GM20000 (cell line): Measurements from ENCODE around the gene GOLGA6A.
A peak's percentile ranks its signal among the peaks of the same experiment; 100 is the strongest.

Source experiments
- DNase-seq: peaks from one replicate; pipeline ENCODE4 v3.0.0; 2012; ENCODE audit warnings: low spot score
- TF ChIP-seq, protein P1 (sequence below): IDR thresholded peaks from 2 replicates; pipeline ENCODE4 v1.5.1; 2012; ENCODE audit warnings: mild to moderate bottlenecking, control low read depth; ENCODE audit errors: extremely low read depth, missing control alignments

The GOLGA6A gene

DNA sequence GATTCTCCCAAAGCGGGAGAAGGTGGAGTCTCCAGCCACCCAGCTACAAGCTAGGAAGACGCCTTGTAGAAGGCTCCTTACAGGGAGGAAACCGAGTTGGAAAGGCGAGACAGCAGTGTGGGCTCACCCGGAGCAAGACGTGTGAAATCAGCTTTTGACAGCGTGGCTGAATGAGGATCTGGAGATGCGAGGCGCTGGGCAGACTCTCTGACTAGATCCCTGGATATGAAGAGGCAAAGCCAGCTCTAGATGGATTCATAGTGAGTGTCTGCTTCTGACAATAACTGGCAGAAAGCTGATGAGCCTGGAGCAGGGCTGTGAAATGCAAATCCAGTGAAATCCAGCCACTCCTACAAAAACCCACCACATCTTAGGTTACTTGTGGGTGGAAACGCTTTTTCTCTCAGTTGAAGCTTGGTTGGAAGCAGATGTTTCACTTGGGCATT lies 41.0 kb downstream of the GOLGA6A start:
- TF ChIP-seq, protein P1, sequence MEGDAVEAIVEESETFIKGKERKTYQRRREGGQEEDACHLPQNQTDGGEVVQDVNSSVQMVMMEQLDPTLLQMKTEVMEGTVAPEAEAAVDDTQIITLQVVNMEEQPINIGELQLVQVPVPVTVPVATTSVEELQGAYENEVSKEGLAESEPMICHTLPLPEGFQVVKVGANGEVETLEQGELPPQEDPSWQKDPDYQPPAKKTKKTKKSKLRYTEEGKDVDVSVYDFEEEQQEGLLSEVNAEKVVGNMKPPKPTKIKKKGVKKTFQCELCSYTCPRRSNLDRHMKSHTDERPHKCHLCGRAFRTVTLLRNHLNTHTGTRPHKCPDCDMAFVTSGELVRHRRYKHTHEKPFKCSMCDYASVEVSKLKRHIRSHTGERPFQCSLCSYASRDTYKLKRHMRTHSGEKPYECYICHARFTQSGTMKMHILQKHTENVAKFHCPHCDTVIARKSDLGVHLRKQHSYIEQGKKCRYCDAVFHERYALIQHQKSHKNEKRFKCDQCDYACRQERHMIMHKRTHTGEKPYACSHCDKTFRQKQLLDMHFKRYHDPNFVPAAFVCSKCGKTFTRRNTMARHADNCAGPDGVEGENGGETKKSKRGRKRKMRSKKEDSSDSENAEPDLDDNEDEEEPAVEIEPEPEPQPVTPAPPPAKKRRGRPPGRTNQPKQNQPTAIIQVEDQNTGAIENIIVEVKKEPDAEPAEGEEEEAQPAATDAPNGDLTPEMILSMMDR: no peak
- DNase-seq: no peak

- TF ChIP-seq, protein P1: no peak
- DNase-seq: no peak
Measured at GRCh38 chr15:74040109-74040850, 42.1 kb downstream of the GOLGA6A start.

GRCh38 chr15:74039656-74040010 lies 42.7 kb downstream of the GOLGA6A start:
- TF ChIP-seq, protein P1: no peak
- no peak for DNase-seq

- DNase-seq: no peak
- TF ChIP-seq, protein P1: no peak
Measured at GRCh38 chr15:74038707-74039655, 43.4 kb downstream of the GOLGA6A start.

GRCh38 chr15:74037171-74038117 lies 44.9 kb downstream of the GOLGA6A start:
- no peak for DNase-seq
- TF ChIP-seq, protein P1: no peak

DNA sequence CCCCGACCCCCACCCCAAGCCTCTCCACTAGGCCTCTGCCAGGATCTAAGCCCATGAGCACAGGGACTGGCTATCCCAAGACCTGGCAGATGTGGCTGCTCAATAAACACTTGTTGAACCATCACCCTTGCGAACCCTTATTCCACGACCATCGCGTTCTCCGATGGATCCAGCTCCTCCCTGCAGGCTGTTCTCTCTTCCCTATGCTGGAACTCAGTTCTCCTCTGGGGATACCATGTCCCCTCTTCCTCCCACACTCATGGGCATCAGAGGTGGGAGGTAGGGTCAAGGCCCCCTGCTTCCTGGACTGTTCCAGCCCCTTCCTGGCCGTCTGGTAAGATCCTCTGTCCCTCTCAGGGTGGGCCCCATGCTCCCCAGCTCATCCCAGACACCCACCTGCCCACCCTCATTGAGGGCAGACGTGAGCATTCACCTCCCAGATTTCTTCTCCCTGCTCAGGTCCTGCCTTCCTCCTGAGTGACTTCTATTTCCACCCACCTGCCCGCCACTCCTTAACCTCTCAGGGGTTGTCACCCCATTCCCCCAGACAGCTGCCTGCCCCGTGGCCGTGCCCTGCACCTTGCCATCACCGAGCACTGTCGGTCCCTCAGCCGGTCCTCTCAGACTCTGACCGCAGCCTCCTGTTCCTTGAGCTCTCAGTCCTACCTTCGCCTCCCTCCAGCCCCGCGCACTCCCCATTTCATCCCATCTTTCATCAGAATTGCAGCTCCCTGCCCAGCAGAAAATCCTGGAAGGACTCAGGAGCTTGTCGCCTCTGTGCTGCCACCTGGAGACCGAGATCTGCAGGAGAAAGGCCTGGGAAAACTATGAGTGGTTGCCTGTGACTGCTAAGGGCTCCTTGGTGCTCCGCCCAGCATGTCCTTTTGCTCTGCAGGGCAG lies 45.8 kb downstream of the GOLGA6A start:
- no peak for DNase-seq
- TF ChIP-seq, protein P1: peak; percentile 5
